Measurements from ENCODE around the gene CNTN1. TPM values are rescaled to one million over a fixed set of nuclear protein-coding genes. Genes with fewer than 3 reads are reported as not detected.
"Not testable (repeated sequence)": the region's sequence is repeated elsewhere in the genome, so short reads cannot be mapped to it uniquely, and the experiment has no call there.

The CNTN1 gene
- total RNA-seq, 2 donors from 2014 or later = 0.77 to 4.4 TPM

- Histone ChIP-seq H3K4me1 (no peaks in the 10 kb centered on the region), H3K27me3 (no peaks in the 10 kb centered on the region), H3K4me3 (no peak overlapping the region), H3K27ac (no peak overlapping the region), H3K9me3 (no peaks in the 10 kb centered on the region), H3K36me3 (no peaks in the 10 kb centered on the region), H3K9ac (ENCODE audit: low read depth in 2 of 2, low read length in 2 of 2) (no peak overlapping the region)
- intact Hi-C loops (cut with DNase I) = no loop called here
- TF ChIP-seq, protein P1, sequence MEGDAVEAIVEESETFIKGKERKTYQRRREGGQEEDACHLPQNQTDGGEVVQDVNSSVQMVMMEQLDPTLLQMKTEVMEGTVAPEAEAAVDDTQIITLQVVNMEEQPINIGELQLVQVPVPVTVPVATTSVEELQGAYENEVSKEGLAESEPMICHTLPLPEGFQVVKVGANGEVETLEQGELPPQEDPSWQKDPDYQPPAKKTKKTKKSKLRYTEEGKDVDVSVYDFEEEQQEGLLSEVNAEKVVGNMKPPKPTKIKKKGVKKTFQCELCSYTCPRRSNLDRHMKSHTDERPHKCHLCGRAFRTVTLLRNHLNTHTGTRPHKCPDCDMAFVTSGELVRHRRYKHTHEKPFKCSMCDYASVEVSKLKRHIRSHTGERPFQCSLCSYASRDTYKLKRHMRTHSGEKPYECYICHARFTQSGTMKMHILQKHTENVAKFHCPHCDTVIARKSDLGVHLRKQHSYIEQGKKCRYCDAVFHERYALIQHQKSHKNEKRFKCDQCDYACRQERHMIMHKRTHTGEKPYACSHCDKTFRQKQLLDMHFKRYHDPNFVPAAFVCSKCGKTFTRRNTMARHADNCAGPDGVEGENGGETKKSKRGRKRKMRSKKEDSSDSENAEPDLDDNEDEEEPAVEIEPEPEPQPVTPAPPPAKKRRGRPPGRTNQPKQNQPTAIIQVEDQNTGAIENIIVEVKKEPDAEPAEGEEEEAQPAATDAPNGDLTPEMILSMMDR (IDR thresholded peaks at IDR 0.05) = no peak
- no peak for DNase-seq
Observed at GRCh38 chr12:40727774-40728483, 35.7 kb downstream of the CNTN1 start.

DNA sequence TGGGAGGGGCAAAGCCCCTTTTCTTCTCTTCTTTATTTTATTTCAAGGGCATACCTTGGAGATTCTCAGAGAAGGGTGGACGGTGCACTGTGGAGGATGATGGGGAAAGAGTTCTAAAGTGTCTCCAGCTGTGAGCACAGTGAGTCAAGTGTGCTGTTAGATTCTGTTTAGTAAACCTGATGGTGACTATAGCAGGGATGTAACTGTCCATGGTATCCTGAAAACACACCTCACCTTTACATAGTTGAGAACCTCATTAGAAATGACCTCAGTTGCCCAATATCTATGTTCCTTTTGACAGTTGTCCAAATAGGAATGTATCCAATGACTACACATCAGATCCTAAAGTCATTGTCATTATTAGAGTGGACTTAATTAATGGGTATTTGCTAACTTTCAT is 38.0 kb downstream of the CNTN1 start:
- intact Hi-C loops (cut with DNase I) = no loop called here
- Histone ChIP-seq H3K4me3 (no peak overlapping the region), H3K27ac (no peak overlapping the region), H3K27me3 (no peaks in the 10 kb centered on the region), H3K36me3 (no peaks in the 10 kb centered on the region), H3K9ac (ENCODE audit: low read depth in 2 of 2, low read length in 2 of 2) (no peak overlapping the region), H3K4me1 (no peaks in the 10 kb centered on the region), H3K9me3 (no peaks in the 10 kb centered on the region)
- TF ChIP-seq, protein P1 (IDR thresholded peaks at IDR 0.05) = no peak
- no peak for DNase-seq

DNA sequence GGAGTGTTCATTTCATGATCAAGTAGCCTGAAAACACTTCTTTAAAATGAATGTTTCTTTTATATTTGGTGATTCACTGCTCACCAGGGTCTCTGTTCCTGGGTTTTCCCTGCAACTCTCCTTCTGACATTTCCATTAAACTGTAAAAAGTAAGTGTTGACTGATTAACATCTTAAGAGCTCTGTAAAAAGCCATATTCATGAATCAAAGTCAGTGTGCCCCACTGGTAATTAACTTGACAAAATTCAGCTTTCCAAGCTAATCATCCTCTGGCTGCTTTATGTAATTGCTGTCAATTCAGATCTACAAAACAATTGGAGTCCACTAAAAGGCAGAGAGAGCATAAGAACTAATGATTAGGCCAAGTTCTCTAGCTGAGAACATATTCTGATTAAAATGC is 41.6 kb downstream of the CNTN1 start:
- H3K9ac ChIP-seq (ENCODE audit: low read depth in 2 of 2, low read length in 2 of 2) = no peak overlapping the region
- TF ChIP-seq, protein P1 (IDR thresholded peaks at IDR 0.05) = no peak
- no peaks in the 10 kb centered on the region for H3K36me3 ChIP-seq
- H3K27ac ChIP-seq = no peak overlapping the region
- no peaks in the 10 kb centered on the region for H3K4me1 ChIP-seq
- no peaks in the 10 kb centered on the region for H3K9me3 ChIP-seq
- no peaks in the 10 kb centered on the region for H3K27me3 ChIP-seq
- no peak overlapping the region for H3K4me3 ChIP-seq
- intact Hi-C loops (cut with DNase I) = no loop called here
- no peak for DNase-seq

- TF ChIP-seq, protein P1 (IDR thresholded peaks at IDR 0.05) = no peak
- intact Hi-C loops (cut with DNase I) = no loop called here
- Histone ChIP-seq H3K27me3 (no peaks in the 10 kb centered on the region), H3K4me3 (no peak overlapping the region), H3K4me1 (no peaks in the 10 kb centered on the region), H3K9me3 (no peaks in the 10 kb centered on the region), H3K9ac (ENCODE audit: low read depth in 2 of 2, low read length in 2 of 2) (no peak overlapping the region), H3K27ac (no peak overlapping the region), H3K36me3 (no peaks in the 10 kb centered on the region)
- DNase-seq = no peak
Observed at GRCh38 chr12:40734276-40734675, 42.0 kb downstream of the CNTN1 start.

DNA sequence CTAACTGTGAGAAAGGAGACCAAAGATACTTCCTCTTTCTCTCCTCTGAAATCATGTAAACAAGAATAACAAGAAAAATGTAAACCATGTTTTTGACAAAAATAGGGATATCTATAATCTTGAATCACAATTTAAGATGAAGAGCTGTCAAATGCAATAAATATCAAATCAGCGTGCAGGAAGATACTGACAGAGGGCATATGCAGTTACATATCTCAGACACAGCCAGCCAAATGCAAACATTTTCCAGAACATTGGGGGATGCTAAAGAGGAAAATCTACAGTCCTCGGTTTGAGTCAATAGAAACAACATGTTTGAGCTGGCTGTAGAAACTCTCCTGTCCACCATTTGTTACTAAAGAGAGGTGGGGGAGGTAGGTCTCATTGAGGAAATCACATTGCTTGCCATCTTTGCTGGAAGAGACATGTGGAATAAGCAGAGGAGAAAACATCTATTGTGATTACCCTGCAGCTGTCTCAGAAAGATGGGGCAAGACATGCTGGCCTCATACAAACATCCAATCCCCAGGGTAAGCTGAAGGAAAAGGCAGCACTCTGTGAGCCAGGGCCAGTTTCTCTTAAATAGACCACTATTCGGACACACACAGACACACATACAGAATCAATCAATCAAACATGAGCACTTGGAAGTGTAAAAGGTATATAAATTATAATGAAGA is 43.5 kb downstream of the CNTN1 start:
- Histone ChIP-seq H3K36me3 (no peaks in the 10 kb centered on the region), H3K4me3 (no peak overlapping the region), H3K9ac (ENCODE audit: low read depth in 2 of 2, low read length in 2 of 2) (no peak overlapping the region), H3K27ac (no peak overlapping the region), H3K27me3 (no peaks in the 10 kb centered on the region), H3K4me1 (no peaks in the 10 kb centered on the region), H3K9me3 (no peaks in the 10 kb centered on the region)
- DNase-seq = no peak
- intact Hi-C loops (cut with DNase I) = no loop called here
- TF ChIP-seq, protein P1 (IDR thresholded peaks at IDR 0.05) = no peak

DNA sequence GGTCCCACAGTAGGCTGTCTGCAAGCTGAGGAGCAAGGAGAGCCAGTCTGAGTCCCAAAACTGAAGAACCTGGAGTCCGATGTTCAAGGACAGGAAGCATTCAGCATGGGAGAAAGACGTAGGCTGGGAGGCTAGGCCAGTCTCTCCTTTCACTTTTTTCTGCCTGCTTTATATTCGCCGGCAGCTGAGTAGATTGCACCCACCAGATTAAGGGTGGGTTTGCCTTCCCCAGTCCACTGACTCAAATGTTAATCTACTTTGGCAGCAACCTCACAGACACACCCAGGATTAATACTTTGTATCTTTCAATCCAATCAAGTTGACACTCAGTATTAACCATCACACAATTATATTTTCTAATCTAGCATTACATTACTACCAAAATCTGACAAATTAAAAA is 45.2 kb downstream of the CNTN1 start:
- DNase-seq; H3K36me3 ChIP-seq; H3K27ac ChIP-seq; H3K4me1 ChIP-seq; H3K4me3 ChIP-seq; H3K9me3 ChIP-seq; H3K9ac ChIP-seq (ENCODE audit: low read depth in 2 of 2, low read length in 2 of 2); H3K27me3 ChIP-seq; intact Hi-C loops (cut with DNase I): not testable (repeated sequence)

Measured in colonic mucosa (tissue), 4 donors.